B cell (primary cell): ENCODE results near the gene OSBP2.

Source experiments
- CTCF ChIP-seq: fragments of 200-600 bp; IDR thresholded peaks from one replicate; pipeline ENCODE4 v1.8.0; 2022; ENCODE audit warnings: antibody characterized with exemption, mild to moderate bottlenecking
- EZH2 ChIP-seq: IDR thresholded peaks from 2 replicates; pipeline ENCODE4 v1.6.1; 2012; ENCODE audit warnings: borderline replicate concordance, low read depth, mild to moderate bottlenecking, moderate library complexity, low read length; ENCODE audit not compliant: insufficient read depth, poor library complexity, severe bottlenecking

GRCh38 chr22:30889996-30890480 is 195.4 kb downstream of the OSBP2 start:
- no peak for TF ChIP-seq CTCF
- TF ChIP-seq EZH2, result no peak
